Measurements from ENCODE around the gene TMEM200B.

- TF ChIP-seq CTCF (IDR thresholded peaks at IDR 0.05): no peak
- no peak for TF ChIP-seq POLR2A (IDR thresholded peaks at IDR 0.05)
Measured at GRCh38 chr1:29100487-29100886, 23.2 kb downstream of the TMEM200B start.
